ENCODE data around the gene GAD1.

The GAD1 gene

DNA sequence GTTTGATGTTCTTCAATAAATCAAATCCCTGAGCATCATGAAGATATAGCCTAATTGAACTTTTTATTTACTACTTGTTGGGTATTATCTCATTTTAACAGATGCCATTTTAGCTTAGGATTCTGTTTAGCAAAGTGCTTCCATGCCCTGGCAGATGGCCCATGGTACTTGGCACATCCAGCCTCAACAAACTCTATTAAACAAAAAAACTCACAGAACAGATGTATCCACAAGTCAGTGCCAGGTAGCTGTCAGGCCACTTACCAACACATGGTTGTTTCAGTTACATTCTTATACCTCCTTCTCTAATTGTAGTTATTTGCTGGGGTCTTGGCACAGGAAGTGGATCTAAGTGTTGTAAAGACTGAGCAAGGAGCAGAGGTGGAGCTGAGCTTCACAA, 29.6 kb downstream of the GAD1 start:
- DNase-seq = no peak

DNA sequence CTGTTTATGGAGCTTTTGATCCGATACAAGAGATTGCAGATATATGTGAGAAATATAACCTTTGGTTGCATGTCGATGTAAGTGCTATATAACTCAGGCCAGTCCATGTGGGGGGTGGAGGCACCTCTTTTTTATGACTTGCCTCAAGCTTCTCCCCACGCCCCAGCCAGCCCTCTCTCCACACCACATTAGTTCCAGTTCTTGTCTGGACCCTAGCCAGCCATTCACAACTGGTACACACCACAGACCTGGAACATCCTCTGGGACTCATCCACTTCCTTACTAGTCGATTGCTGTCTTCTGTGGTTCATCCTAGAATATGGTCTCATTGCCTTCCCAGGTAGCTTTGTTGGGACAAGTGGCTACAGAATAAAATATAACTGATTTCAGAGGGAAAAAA, 31.0 kb downstream of the GAD1 start:
- no peak for DNase-seq

GRCh38 chr2:170848587-170848986, 31.9 kb downstream of the GAD1 start:
- peak; percentile 46 to 47 for DNase-seq

GRCh38 chr2:170850251-170850650, 33.6 kb downstream of the GAD1 start:
- no peak for DNase-seq

- no peak for DNase-seq
Measured at GRCh38 chr2:170851635-170852034, 34.9 kb downstream of the GAD1 start.

DNA sequence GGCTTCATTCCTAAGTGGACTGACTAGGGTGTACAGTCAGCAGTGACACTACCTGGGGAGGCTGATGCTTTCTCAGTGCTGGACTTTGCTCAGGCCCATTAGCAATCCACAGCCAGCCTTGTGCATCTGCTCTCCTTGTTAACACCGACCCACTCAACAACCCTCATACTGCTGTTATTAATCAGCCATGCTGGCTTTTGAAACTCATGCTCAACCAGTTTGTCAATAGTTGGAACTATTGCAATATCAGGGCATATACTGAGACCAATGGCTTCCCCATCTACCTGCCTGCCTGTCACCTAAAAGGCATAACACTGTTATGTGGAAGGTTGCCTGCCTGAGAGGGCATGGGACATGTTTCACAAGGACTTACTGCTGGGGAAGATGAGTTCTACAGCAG, 39.4 kb downstream of the GAD1 start:
- no peak for DNase-seq

DNA sequence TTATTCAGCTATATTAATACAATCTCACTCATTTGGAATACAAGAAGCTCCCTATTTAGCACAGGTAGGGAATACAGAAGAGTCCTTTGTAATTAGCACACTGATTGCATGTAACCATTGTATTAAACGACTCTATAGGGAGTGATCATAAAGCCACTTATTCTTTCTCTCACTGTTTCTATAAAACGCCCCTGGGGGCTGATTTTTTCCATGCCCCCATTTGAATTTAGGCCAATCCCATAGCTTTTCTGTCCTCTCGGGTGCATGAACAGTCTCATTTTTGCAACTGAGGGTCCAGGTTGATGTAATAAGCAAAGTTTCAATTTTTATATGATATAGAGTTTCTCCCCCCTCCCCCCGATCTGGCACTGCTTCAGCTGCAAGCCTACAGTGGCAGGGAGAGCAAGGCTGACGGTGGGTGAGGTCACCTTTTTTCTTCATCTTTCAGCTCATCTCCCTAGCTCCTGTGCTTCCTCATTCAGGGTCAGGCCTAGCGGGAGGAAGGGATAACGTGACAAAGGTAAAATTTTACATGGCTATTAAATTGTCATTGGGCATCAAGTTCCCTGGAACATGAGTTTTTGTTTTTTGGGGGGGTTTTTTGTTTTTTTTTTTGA, 45.7 kb downstream of the GAD1 start:
- DNase-seq = no peak

DNA sequence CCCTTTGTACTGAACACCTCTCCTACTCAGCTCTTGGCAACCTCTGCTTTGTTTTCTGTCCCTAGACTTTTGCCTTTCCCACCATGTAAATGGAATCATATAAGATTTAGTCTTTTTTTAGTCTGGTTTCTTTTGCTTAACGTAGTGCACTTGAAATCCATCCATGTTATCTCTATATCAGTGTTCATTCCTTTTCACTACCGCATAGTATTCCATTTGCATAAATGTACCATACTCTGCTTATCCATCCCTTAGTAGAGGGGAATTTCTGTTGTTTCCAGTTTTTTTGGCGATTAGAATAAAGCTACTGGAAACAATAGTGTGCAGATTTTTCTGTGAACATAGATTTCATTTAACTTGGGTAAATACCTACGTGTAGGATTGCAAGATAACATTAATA, 46.4 kb downstream of the GAD1 start:
- DNase-seq = no peak

- DNase-seq = no peak
Measured at GRCh38 chr2:170869036-170869435, 52.3 kb downstream of the GAD1 start.

DNA sequence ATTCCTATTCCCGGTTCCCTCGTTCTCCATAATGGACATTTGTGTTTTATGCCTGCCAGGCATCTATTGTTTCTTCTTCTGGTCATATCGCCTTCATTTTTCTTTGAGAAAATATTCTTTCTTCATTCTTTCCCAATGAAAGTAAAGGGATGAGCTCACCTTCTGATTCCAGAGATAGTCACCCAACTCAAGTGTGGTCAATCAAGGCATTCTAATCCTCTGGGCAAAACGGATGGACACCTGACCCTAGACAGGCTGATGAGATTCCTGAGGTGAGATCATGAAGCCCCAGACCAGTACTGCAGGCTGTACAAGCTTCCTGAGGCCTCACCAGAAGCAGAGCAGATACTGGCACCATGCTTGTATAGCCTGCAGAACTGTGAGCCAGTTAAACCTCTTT, 52.8 kb downstream of the GAD1 start:
- DNase-seq = no peak

- peak in 1 of 2 experiments; percentile 70 for DNase-seq
Measured at GRCh38 chr2:170873035-170873692, 56.5 kb downstream of the GAD1 start.

- no peak for DNase-seq
Measured at GRCh38 chr2:170878066-170878465, 61.4 kb downstream of the GAD1 start.

DNA sequence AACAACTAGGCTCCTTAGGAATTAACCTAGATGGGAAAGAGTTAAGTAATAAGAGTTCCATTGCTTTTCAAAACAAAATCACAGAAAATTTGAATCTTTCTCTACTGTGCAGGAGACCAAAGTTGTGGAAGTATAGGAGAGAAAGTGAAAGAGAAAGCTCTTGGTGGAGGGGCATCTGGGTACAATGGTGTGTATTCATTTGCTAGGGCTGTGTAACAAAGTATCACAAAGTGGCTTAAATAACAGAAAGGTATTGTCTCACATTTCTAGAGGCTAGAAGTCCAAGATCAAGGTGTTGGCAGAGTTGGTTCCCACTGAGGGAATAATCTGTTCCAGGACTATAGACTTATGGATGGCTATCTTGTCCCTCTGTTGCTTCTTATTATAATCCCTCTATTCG, 61.8 kb downstream of the GAD1 start:
- DNase-seq = no peak

DNA sequence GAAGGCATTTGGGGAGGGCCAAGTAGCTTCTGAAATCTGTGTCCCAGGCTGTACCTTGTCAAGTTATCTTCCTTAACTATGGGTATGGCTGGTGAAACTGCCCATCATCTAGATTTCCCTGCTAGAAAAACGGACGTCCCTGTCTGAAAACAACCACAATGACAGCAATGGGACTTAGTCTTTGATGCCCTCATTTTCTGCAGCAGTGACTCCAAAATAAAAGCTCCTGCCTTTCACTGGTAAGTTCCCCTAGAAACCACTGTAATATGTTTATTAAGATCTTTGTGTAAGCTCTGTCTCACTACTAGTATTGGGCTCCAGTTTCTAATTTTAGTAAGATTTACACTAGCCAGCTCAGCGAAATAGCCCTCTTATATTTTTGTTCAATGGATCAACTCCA, 65.2 kb downstream of the GAD1 start:
- no peak for DNase-seq

DNA sequence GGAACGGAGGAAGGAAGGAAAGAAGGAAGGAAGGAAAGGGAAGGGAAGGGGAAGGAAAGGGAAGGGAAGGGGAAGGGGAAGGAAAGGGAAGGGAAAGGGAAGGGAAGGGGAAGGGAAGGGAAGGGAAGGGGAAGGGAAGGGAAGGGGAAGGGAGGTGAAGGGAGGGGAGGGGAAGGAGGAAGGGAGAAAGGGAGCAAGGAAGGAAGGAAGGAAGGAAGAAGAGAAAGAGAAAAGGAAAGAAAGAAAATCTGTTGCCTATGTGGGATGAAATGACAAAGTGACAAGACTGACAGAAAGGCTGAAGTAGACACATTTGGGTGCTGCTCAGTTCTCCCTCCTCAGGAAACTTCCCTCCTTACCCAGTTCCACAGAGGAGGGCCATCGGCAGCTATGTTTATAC, 66.1 kb downstream of the GAD1 start:
- DNase-seq = no peak

DNA sequence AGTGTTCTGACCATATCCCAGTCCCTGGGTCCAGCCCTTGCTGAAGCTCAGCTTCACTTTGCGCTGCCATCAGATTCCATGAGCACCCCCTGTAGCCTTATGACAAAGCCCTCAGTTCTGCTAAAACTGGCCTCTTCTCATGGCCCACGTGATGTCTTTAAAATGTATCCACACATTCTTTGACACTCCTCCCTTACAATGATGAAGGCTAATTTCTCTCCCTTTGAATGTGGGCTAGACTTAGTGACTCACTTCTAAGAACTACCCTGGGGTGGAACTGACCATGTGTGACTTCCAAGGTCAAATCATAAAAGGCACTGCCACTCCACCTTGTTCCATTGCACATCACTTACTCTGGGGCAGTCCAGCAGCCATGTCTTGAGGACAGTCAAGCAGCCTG, 67.0 kb downstream of the GAD1 start:
- DNase-seq = no peak

- DNase-seq = no peak
Measured at GRCh38 chr2:170885130-170885791, 68.6 kb downstream of the GAD1 start.

GRCh38 chr2:170886386-170886785, 69.7 kb downstream of the GAD1 start:
- no peak for DNase-seq

- no peak for DNase-seq
Measured at GRCh38 chr2:170887496-170887895, 70.8 kb downstream of the GAD1 start.

DNA sequence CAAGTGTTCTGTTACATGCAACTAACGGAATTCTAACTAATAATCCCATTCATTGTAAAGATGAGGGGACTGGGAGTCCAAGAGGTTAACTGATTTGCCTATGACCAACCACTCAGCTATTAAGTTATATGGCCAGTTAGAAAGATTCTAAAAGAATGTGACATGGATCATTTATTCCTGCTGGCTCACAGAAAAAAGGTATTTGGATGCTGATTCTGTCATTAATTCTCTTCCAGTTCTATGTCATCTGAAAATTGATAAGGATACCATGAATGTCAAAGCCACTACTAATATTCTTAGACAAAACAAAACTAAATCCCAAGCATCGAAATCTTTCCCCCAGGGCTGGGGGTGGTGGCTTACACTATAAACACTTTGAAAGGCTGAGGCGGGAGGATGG, 71.2 kb downstream of the GAD1 start:
- DNase-seq = no peak

DNA sequence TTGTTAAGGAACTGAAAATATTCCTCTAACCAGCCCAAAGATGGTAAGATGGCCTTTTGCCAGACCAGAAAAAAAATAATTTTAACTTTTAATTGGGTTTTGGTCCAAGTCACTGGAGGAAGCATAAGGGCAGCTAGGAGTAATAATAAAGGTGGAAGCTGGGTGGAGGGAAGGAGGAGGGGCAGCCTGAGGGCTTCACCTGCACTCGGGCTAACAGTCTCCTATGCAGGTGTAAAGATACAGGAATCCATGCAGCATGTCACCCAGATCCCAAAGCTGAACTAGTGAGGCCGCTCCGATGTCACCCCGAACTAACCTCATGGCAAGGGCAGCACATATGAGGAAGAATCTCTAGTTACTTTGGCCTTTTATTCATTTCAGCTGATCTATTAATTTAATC, 75.2 kb downstream of the GAD1 start:
- DNase-seq = no peak

- DNase-seq = no peak
Measured at GRCh38 chr2:170892391-170892951, 75.8 kb downstream of the GAD1 start.

DNA sequence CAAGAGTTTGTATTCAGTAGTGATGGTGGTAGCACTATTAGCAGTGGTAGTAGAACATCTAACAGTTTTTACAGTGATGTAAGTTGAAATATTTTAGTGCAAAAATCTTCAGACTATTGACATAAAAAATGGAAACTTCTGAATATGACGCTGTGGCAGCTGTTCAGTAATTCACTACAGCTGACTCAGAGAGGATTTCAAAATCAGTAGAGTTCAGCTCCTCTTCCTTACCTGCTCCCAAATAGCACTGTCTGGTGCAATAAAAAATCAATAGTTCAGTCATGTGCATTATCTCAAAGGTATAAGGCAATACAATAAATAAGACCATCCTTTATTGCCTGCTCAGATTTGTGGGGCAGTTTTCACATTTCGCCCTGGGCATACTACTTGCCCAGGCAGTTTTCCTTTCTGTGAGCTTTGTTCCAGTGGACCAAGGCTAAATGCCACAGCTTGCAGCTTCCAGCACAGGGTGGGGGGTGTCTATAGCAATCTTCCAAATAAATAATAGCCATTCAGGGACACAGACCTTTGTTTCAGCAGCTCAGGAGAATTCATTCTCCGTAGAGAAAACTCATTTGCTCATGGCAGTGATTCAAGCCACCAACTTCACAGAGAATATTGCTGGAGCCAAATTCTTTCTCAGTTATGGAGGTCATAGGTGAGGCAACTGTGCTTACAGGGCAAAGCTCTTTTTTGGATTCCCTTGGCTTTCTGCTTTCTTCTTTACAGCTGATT, 78.5 kb downstream of the GAD1 start:
- no peak for DNase-seq

DNA sequence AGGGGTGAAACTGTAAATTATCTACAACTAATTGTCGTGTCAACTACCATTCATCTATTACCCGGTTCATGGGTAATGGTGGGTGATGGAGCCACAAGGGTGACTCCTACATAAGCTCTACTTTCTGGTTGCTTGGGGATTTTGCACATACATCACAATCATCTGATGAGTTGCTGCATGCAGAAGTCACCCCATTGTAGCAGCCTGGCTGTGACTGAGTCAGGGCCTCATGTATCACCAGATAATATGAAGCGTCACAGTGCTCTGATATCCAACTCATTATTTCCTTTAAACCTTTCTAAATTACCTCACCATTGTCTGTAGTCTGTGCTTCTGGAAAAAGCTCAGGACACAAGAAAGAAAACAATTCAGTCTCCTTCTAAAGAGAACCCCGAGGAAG, 79.9 kb downstream of the GAD1 start:
- no peak for DNase-seq

Measured in SW 1271 (cell line).